ENCODE measurements around the gene RBM15B. TPM values are rescaled to one million over a fixed set of nuclear protein-coding genes. Genes with fewer than 3 reads are reported as not detected.
"Not testable (repeated sequence)": the region's sequence is repeated elsewhere in the genome, so short reads cannot be mapped to it uniquely, and the experiment has no call there.

Gene RBM15B
- total RNA-seq, 1 experiment from 2014 or later: 35.6 TPM

DNA sequence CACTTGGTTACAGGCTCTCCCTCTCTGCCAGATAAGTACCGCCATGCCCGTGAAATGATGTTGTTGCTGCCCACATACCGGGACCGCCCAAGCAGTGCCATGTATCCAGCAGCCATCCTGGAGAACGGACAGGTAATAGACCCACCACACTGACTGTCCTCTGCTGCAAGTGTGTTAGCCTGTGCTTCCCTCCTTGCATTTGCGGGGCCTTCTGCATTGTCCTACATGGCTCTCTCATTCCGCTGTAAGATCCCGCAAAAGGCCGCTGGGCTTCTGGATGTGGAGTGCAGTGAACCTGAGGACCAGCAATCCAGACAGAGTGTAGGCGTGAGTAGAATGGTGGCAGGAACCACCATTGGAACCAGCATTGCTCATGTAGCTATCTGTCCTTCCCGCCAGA lies 16.6 kb upstream of the RBM15B start:
- no peak for DNase-seq (ENCODE audit: low read depth)
- in situ Hi-C loops (cut with HindIII; ENCODE audit: low pct_unique_long_range_greater_than_20kb, low sequenced_read_pairs): no loop called here

DNA sequence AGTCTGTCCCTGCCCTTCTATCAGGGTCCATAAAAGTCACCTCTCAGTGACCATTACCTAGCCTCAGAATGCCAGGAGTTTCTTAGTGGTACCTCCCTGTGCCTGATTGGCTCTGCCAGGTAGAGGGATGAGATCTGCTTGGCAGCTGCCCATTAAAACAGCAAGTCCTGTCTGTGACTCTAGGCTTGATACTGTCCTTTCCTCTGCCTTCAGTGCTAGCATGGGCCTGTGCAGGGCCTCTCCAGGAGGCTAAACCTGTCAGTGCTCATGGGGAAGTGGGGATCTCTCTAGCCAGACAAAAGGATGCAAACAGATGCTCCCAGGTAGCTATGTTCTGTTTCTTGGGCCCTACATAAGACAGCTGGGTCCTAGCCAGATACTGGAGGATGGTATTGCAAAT lies 15.9 kb upstream of the RBM15B start:
- in situ Hi-C loops (cut with HindIII; ENCODE audit: low pct_unique_long_range_greater_than_20kb, low sequenced_read_pairs): no loop called here
- DNase-seq (ENCODE audit: low read depth): no peak

DNA sequence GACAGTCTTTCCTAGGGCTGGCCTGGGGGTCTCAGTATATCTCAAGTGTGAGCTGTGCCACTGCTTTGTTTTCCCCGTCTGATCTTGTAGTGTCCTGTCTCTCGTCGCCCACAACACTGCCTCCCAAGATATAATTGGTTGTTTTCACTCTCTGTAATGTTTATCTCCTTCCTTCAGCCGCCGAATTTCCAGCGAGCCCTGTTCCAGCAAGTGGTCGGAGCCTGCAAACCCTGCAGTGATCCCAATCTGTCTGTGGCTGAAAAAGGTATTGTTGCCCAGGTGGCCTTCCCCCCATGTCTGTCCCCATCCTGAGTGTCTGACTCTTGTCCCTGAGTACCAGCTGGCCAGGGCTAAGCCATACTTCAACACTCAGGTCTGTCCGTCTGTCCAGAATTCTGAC lies 15.5 kb upstream of the RBM15B start:
- no peak for DNase-seq (ENCODE audit: low read depth)
- in situ Hi-C loops (cut with HindIII; ENCODE audit: low pct_unique_long_range_greater_than_20kb, low sequenced_read_pairs): no loop called here

DNA sequence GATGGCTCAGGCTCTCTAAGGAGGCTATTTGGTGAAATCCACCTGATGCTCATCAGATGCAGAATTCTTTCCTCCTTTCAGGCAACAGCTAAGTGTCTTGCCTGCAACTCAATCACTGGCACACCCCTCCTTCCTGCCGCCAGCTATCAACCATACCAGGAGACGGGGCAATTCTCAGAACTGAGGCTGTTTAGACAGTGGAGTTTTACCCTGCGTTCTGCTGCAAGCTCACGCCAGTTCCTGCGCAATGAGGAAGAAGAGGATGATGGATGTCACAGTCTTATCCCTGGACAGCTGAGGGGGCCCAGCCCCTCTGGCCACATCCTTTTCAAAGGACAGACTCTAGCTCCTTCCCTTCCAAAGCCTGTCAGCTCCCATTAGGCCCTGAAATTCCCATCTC lies 13.0 kb upstream of the RBM15B start:
- no peak for DNase-seq (ENCODE audit: low read depth)
- in situ Hi-C loops (cut with HindIII; ENCODE audit: low pct_unique_long_range_greater_than_20kb, low sequenced_read_pairs): no loop called here

DNA sequence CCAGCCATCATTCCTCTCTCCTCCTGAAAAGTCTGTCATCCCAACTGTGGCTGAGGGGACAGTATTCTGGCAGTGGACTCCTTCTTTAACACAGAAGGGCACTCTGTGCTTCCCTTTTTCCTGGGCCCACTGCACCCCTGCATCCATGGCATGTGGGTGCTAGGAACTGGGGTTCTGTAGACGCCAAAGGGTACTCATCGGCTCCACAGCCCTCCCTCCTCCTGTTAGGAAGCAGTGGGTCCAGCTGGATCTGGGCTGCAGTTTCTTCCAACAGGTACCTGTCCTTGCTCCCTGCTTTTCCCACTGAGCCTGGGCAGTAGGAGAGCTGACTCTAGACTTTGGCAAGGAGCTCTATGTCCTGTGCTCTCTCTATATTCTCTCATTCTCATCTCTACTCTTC lies 12.4 kb upstream of the RBM15B start:
- in situ Hi-C loops (cut with HindIII; ENCODE audit: low pct_unique_long_range_greater_than_20kb, low sequenced_read_pairs): no loop called here
- no peak for DNase-seq (ENCODE audit: low read depth)

DNA sequence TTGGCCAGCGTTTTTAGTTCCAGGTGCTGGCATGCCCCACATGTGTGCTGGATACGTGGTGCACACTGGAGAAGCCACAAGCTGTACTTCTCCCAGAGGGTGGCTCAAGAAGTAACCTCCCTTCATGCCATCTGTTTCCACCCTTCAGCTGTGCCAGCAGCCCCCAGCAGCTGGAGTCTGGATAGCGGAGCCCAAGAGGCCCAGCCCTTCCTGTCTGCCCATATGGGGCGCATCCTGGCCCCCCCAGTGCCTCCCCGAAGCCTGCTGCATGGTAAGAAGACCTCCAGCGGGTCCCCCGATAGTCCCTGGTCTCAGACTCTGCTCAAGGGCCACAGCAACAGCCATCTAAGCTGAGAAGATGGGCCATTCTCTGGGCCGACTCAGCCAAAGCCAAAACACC lies 11.8 kb upstream of the RBM15B start:
- DNase-seq (ENCODE audit: low read depth): no peak
- in situ Hi-C loops (cut with HindIII; ENCODE audit: low pct_unique_long_range_greater_than_20kb, low sequenced_read_pairs): no loop called here

DNA sequence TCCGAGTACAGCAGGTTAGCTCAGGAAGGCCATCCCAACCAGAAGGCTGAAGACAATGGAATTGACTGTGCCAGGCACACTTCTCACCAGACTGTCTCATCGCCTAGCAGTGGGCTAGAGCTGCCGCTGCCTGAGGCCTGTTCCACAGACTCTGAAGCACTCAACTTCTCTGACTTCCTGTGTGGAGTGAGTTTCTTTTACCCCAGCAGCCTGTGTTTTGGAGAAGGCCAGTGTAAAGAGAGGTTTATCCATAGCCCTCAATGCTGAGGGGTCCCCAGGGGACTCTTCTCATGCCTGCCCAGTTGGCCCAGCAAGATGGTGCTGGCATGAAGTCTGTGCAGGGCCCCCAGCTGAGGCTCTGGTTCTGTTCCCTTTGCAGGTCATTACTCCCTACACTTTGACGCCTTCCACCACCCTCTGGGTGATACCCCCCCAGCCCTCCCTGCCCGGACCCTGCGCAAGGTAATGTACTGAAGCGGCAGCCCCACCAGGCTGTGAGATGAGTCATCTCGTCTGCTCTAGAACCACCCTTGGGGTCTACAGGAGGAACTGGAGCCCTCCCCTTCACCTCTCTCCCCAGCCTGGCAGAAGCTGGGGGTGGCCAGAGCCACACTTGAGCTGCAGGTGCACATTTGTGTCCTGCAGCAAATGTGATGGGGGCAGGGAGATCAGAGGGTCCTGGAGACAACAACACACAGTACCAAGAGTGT lies 11.2 kb upstream of the RBM15B start:
- in situ Hi-C loops (cut with HindIII; ENCODE audit: low pct_unique_long_range_greater_than_20kb, low sequenced_read_pairs): no loop called here
- DNase-seq (ENCODE audit: low read depth): no peak

DNA sequence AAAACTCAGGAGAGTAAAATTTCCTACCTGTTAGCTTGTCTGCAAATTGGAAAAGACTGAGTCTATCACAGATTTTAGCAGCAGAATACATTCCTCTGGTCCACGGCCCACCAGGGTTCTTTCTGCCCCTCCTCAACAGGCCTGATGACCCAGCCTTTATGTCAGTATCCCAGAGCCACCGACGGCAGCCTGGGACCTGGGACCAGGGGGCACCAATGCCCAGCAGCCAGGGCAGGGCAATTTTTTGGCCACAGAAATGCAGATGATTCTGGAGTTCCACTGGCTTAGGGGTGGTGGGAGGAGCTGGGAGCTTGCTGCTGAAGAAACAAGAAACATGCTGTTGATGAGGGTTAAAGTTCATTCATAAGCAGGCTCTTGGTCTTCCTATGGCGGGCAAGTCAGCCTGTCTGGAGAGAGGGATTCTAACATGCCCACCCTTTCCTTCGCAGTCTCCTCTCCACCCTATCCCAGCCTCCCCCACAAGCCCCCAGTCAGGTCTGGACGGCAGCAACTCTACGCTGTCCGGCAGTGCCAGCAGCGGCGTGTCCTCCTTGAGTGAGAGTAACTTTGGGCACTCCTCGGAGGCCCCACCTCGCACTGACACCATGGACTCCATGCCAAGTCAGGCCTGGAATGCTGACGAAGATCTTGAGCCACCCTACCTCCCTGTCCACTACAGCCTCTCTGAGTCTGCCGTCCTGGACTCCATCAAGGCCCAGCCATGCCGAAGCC lies 10.3 kb upstream of the RBM15B start:
- DNase-seq (ENCODE audit: low read depth): no peak
- in situ Hi-C loops (cut with HindIII; ENCODE audit: low pct_unique_long_range_greater_than_20kb, low sequenced_read_pairs): no loop called here

DNA sequence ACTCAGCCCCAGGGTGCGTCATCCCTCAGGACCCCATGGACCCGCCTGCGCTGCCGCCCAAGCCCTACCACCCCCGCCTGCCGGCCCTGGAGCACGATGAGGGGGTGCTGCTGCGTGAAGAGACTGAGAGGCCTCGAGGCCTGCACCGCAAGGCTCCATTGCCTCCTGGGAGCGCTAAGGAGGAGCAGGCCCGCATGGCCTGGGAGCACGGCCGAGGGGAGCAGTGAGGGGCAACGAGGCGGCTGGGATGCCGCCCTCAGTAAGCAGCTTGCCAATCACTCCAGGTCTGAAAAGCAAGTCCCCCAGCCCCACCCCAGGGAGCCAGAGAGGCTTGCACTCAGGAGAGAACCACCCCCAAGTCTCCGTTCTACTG lies 9.8 kb upstream of the RBM15B start:
- no peak for DNase-seq (ENCODE audit: low read depth)
- in situ Hi-C loops (cut with HindIII; ENCODE audit: low pct_unique_long_range_greater_than_20kb, low sequenced_read_pairs): no loop called here

DNA sequence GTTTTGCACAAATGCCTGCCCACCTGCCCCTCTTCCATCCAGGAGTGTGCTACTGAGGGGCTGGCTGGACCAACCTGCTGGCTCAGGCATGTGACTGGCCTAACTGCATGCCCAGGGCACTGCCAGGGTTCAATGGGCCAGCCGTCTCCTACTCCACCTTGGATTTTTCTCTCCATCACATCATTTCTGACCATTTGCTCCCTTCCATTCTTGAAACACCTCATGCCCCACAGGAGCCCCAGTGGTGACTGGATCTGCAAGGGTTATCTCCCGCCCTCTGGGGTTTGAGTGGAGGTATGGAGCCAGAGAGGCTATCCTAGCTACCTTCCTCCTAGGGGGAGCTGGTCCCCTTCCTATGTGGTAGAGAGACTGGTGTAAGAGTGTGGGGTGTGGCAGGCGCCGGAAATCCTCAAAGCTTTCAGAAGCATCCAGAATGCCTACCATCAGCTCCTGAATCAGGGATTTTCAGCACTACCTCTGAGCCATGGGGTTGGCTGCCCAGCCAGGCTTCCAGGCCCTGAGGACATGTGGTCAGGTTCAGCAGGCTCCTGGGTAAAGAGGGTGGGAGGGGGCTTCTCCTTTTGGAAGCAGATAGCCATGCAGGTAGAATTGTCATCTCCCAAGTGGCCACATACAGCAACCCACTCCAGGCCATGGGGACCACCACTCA lies 8.9 kb upstream of the RBM15B start:
- in situ Hi-C loops (cut with HindIII; ENCODE audit: low pct_unique_long_range_greater_than_20kb, low sequenced_read_pairs): no loop called here
- no peak for DNase-seq (ENCODE audit: low read depth)

DNA sequence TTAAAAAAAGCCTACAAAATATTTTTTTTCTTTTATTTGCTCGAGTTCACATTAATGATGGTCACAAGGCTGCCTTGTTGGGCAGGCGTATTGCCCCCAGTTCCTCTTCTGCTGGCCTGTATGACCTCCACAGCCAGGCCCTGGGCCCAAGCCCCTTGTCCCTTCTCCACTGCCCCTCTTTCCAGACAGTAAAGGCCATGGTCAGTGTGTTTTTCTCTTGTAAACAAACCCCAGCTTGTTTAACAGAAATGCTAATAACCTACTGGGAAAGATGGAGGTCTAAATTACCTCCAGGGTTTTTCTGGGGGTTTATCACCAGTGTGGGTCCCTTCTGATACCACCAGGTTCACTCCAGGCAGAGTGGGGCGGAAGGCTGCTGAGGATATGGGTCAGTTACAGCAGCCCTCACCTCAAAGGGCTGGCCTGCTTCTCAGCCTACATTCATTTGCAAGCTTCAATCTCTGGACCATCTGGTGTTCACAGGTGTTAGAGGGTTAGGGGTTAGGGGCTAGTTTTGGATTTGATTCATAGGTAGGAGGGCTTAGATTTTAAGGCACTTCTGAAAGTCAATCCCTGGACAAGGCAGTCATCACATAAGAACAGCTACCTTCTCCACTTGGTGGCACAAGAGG lies 8.0 kb upstream of the RBM15B start:
- in situ Hi-C loops (cut with HindIII; ENCODE audit: low pct_unique_long_range_greater_than_20kb, low sequenced_read_pairs): no loop called here
- no peak for DNase-seq (ENCODE audit: low read depth)

DNA sequence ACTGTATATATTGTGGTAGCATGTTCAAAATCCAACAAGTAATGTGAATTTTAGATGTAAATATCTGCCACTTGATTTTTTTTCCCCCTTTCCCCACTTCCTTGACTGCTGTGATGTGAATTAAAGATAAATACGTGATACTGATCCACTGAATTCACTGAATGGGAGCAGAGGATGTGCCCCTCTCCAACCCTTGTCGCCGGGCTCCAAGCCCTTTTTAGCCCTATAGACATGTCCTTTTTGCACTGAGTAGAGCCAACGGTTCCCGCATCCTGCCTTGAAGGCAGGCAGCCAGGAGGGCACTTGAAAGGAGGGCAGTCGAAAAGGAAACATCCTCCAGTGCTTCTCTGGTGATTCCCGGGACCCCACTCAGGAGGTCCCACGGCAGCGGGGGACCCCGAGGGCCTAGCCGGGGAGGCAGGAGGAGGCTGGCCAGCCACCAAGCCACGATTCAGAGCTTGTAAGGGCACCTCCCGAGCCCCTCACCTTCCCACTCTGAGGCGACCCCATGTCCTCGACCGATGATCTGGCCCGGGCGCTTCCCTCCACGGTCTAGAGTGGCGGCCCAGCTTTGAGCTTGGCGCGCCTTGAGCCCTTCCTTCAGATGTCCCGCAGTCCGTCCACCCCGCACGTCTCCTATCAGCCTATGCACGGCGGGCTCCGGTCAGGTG lies 6.9 kb upstream of the RBM15B start:
- in situ Hi-C loops (cut with HindIII; ENCODE audit: low pct_unique_long_range_greater_than_20kb, low sequenced_read_pairs): no loop called here
- DNase-seq (ENCODE audit: low read depth): no peak

DNA sequence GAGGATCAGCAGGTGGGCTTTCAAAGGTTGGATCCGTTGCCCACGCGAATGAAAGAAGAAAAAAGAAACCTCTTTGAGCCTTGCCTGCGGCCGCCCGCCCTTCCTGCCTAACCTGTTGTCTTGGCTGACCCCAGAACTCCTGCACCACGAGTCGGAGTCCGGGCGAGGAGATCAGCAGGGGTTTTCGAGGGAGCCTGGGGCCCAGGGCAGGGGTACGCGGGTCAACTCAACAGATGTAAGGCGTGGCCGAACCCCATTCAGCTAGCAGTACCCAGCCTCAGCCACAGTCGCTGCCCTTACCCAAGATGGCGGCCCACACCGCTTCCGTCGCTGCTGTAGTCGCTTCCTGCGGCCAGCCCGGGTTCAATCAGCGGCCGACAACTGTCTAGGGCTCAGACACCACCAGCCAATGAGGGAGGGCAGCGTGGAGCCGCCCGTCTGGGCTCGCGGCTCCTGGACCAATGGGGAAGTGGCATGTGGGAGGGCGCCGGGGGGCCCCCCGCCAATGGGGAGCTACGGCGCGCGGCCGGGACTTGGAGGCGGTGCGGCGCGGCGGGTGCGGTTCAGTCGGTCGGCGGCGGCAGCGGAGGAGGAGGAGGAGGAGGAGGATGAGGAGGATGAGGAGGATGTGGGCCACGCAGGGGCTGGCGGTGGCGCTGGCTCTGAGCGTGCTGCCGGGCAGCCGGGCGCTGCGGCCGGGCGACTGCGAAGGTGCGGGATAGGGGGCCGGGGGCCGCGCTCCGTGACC lies 6.2 kb upstream of the RBM15B start, which contains the start of gene MANF:
TSS of gene MANF (plus strand) at position 566 of the 748 bp plus-strand sequence. CDS start at position 618, 52 bp downstream.
- in situ Hi-C loops (cut with HindIII; ENCODE audit: low pct_unique_long_range_greater_than_20kb, low sequenced_read_pairs): no loop called here
- peak; percentile 96 for DNase-seq (ENCODE audit: low read depth)

DNA sequence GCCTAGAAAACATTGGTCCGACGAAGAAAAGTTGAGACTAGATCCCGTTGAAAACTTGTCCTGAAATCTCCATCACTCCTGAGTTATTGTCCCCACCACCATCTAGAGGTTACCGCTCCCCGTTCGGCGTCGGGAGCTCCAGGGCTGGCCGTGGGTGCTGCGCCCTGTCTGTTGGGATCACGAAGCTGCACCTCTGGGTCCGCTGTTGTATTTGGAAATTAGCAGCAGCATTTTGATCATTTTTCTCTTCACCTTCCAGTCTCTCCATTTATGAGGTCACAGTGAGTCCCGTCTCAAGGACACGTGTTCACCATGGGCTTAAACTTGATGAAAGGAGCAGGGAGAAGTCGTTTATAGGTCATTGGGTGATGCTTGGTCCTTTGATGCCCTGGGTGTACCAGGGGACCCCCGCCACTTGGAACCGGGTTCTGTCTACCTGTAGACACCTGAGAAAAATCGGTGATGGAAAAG lies 5.4 kb upstream of the RBM15B start:
- no peak for DNase-seq (ENCODE audit: low read depth)
- in situ Hi-C loops (cut with HindIII; ENCODE audit: low pct_unique_long_range_greater_than_20kb, low sequenced_read_pairs): no loop called here

DNA sequence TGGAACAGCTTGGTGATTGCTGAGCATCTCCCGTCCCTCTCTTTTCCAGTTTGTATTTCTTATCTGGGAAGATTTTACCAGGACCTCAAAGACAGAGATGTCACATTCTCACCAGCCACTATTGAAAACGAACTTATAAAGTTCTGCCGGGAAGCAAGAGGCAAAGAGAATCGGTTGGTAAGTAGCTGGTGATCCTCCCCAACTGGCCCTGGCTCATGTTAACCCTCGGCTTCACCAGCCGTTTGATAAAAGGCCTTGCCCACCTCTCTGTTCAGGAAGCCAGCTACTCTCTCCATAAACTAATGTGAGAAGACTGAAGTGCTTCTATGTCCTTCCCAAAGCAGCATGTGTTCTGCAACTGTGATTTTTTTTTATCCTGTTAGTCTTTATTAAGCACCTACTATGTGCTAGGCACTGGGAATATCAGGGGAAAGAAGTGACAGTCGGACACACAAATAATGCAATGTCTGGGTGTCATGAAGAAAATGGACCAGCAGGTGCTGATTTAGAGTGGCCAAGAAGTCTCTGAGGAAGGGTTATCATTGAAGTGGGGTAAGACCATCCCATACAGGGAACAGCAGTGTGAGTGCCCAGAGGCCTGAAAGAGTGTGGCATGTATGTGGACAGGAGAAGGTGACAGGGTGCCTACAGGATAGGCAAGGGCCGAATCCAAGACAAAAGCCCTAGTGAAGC lies 4.8 kb upstream of the RBM15B start:
- in situ Hi-C loops (cut with HindIII; ENCODE audit: low pct_unique_long_range_greater_than_20kb, low sequenced_read_pairs): no loop called here
- no peak for DNase-seq (ENCODE audit: low read depth)

DNA sequence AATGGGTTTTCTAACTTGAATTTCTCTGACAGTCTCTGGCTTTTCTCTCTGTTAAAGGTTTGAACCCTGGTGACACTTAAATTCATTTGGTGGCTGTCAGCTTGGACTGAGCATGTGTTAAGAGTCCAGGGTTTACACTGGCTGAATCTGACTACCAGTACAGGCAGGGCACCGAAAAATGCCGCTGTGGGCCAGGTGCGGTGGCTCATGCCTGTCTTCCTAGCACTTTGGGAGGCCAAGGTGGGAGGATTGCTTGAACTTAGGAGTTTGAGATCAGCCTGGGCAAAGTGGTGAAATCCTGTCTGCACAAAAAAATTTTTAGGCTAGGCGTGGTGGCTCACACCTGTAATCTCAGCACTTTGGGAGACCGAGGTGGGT lies 4.2 kb upstream of the RBM15B start:
- no peak for DNase-seq (ENCODE audit: low read depth)
- in situ Hi-C loops (cut with HindIII; ENCODE audit: low pct_unique_long_range_greater_than_20kb, low sequenced_read_pairs): no loop called here

DNA sequence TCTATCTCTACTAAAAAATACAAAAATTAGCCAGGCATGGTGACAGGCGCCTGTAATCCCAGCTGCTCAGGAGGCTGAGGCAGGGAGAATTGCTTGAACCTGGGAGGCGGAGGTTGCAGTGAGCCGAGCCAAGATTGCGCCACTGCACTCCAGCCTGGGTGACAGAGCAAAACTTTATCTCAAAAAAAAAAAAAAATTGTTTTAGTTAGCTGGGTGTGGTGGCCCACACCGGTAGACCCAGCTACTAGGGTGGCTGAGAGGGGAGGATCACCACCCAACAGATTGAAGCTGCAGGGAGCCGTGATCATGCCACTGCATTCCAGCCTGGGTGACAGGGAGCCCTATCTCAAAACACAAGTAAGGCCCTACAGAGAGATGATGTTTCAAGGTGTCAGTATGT lies 3.8 kb upstream of the RBM15B start:
- DNase-seq (ENCODE audit: low read depth); in situ Hi-C loops (cut with HindIII; ENCODE audit: low pct_unique_long_range_greater_than_20kb, low sequenced_read_pairs): not testable (repeated sequence)

Data from Caki2 (cell line).